Smooth muscle cell (in vitro differentiated cells): ENCODE results near the gene PROM2. TPM values are rescaled to one million over a fixed set of nuclear protein-coding genes. Genes with fewer than 3 reads are reported as not detected.

Source experiments
- polyA plus RNA-seq: library from polyadenylated mRNA; unstranded; fragments of >200 nt; fragmentation: Nextera tagmentation; extraction: Ambion mirVana; gene quantifications from 2 replicates; pipeline ENCODE4 v1.2.1, GENCODE V29; 2016
- total RNA-seq: library from RNA; depleted of rRNA; stranded (reverse); fragments of >200 nt; gene quantifications from 2 replicates; pipeline ENCODE4 v1.2.3, GENCODE V29; 2014

Gene PROM2
- total and polyA plus RNA-seq, 2 experiments from 2014 or later, result 0.70 to 4.2 TPM

Other genes starting within 250 kb of the PROM2 start
- gene MAL, start 248.7 kb upstream of the PROM2 start, total RNA-seq, result not detected in 2 replicates
- gene MAL, start 248.7 kb upstream of the PROM2 start, polyA plus RNA-seq, result not detected in 2 replicates
- gene MRPS5, start 152.6 kb upstream of the PROM2 start, total RNA-seq, result 41.1 and 42.9 TPM in 2 replicates
- 46.2 and 53.8 TPM in 2 replicates for gene MRPS5, start 152.6 kb upstream of the PROM2 start, polyA plus RNA-seq
- 6.1 and 10.8 TPM in 2 replicates for gene ZNF514, start 114.6 kb upstream of the PROM2 start, total RNA-seq
- gene ZNF514, start 114.6 kb upstream of the PROM2 start, polyA plus RNA-seq, result 2.7 and 3.7 TPM in 2 replicates
- 6.9 and 7.0 TPM in 2 replicates for gene ZNF2, start 108.6 kb upstream of the PROM2 start, total RNA-seq
- 1.8 and 2.9 TPM in 2 replicates for gene ZNF2, start 108.6 kb upstream of the PROM2 start, polyA plus RNA-seq
- 3.7 and 5.3 TPM in 2 replicates for gene ZNF892, start 66.9 kb upstream of the PROM2 start, total RNA-seq
- 0.63 and 1.6 TPM in 2 replicates for gene ZNF892, start 66.9 kb upstream of the PROM2 start, polyA plus RNA-seq
- 1.1 and 2.0 TPM in 2 replicates for gene KCNIP3, start 22.9 kb downstream of the PROM2 start, total RNA-seq
- gene KCNIP3, start 22.9 kb downstream of the PROM2 start, polyA plus RNA-seq, result 7.6 TPM in 2 replicates
- 28.0 and 32.2 TPM in 2 replicates for gene FAHD2A, start 128.3 kb downstream of the PROM2 start, total RNA-seq
- 40.3 and 44.6 TPM in 2 replicates for gene FAHD2A, start 128.3 kb downstream of the PROM2 start, polyA plus RNA-seq
- not detected in 2 replicates for gene TRIM43B, start 210.3 kb downstream of the PROM2 start, total RNA-seq
- not detected in 2 replicates for gene TRIM43B, start 210.3 kb downstream of the PROM2 start, polyA plus RNA-seq